Measurements from ENCODE around the gene ADGRE3. TPM values are rescaled to one million over a fixed set of nuclear protein-coding genes. Genes with fewer than 3 reads are reported as not detected.

The ADGRE3 gene
- under 1 TPM in 1 of 4 donors, not detected in 3; 0.50 TPM for total RNA-seq

- no peaks in the 10 kb centered on the region for H3K4me1 ChIP-seq
- no peaks in the 10 kb centered on the region for H3K36me3 ChIP-seq
- 62% methylated on average over 6 of the region's 6 CpGs for WGBS
- TF ChIP-seq POLR2A (IDR thresholded peaks at IDR 0.05; ENCODE audit: low read depth) (no peak), CTCF (IDR thresholded peaks at IDR 0.05) (no peak), POLR2AphosphoS5 (IDR thresholded peaks at IDR 0.05) (no peak), EP300 (IDR thresholded peaks at IDR 0.05) (no peak)
- no peak for DNase-seq (ENCODE audit: extremely low spot score)
- H3K27me3 ChIP-seq, result peaks cover 0 to 39% (median 2%) of the 10 kb centered on the region in 4 donors
- intact Hi-C loops (cut with DNase I), result no loop called here
- H3K4me3 ChIP-seq, result no peak within 1 kb of the TSS
- H3K9me3 ChIP-seq, result peaks cover 0 to 9% (median 3%) of the 10 kb centered on the region in 4 donors
- H3K27ac ChIP-seq (replicated peaks in 1 of 4), result no peak within 1 kb of the TSS
Observed at GRCh38 chr19:14674764-14675163, at the start of gene ADGRE3. Gene ADGRE3, minus strand, starts transcription at chr19:14674844. Its CDS starts 74 bp downstream, at chr19:14674770.

GRCh38 chr19:14722127-14722526, 47.5 kb upstream of the ADGRE3 start:
- Histone ChIP-seq H3K4me3 (no peak overlapping the region), H3K36me3 (peaks cover 44 to 78% (median 62%) of the 10 kb centered on the region in 4 donors), H3K9me3 (peaks cover 14 to 100% (median 97%) of the 10 kb centered on the region in 4 donors), H3K27me3 (no peaks in the 10 kb centered on the region), H3K4me1 (no peaks in the 10 kb centered on the region), H3K27ac (replicated peaks in 1 of 4) (no peak overlapping the region)
- intact Hi-C loops (cut with DNase I), result no loop called here
- no peak for TF ChIP-seq CTCF (IDR thresholded peaks at IDR 0.05)
- TF ChIP-seq POLR2A (IDR thresholded peaks at IDR 0.05; ENCODE audit: low read depth), result no peak
- TF ChIP-seq EP300 (IDR thresholded peaks at IDR 0.05), result no peak
- DNase-seq (ENCODE audit: extremely low spot score), result no peak
- WGBS, result 76% methylated on average over 2 of the region's 2 CpGs

GRCh38 chr19:14719162-14719561, 44.5 kb upstream of the ADGRE3 start:
- H3K27ac ChIP-seq (replicated peaks in 1 of 4), result no peak overlapping the region
- no peak overlapping the region for H3K4me3 ChIP-seq
- no peaks in the 10 kb centered on the region for H3K4me1 ChIP-seq
- H3K9me3 ChIP-seq, result peaks cover 14 to 100% (median 99%) of the 10 kb centered on the region in 4 donors
- TF ChIP-seq CTCF (IDR thresholded peaks at IDR 0.05) (no peak), EP300 (IDR thresholded peaks at IDR 0.05) (no peak), POLR2AphosphoS5 (IDR thresholded peaks at IDR 0.05) (no peak), POLR2A (IDR thresholded peaks at IDR 0.05; ENCODE audit: low read depth) (no peak)
- WGBS, result 100% methylated on average over 3 of the region's 3 CpGs
- H3K36me3 ChIP-seq, result peaks cover 74 to 100% (median 90%) of the 10 kb centered on the region in 4 donors
- no peaks in the 10 kb centered on the region for H3K27me3 ChIP-seq
- intact Hi-C loops (cut with DNase I), result no loop called here
- no peak for DNase-seq (ENCODE audit: extremely low spot score)

GRCh38 chr19:14718522-14719116, 44.0 kb upstream of the ADGRE3 start:
- Histone ChIP-seq H3K4me3 (no peak overlapping the region), H3K27me3 (no peaks in the 10 kb centered on the region), H3K4me1 (no peaks in the 10 kb centered on the region), H3K36me3 (peaks cover 79 to 100% (median 90%) of the 10 kb centered on the region in 4 donors), H3K27ac (replicated peaks in 1 of 4) (no peak overlapping the region), H3K9me3 (peaks cover 14 to 100% (median 97%) of the 10 kb centered on the region in 4 donors)
- WGBS, result 93% methylated on average over 18 of the region's 18 CpGs
- no peak for DNase-seq (ENCODE audit: extremely low spot score)
- intact Hi-C loops (cut with DNase I), result no loop called here
- TF ChIP-seq POLR2A (IDR thresholded peaks at IDR 0.05; ENCODE audit: low read depth) (no peak), CTCF (IDR thresholded peaks at IDR 0.05) (no peak), POLR2AphosphoS5 (IDR thresholded peaks at IDR 0.05) (no peak), EP300 (IDR thresholded peaks at IDR 0.05) (no peak)

- intact Hi-C loops (cut with DNase I), result no loop called here
- Histone ChIP-seq H3K9me3 (peaks cover 11 to 96% (median 86%) of the 10 kb centered on the region in 4 donors), H3K4me3 (no peak overlapping the region), H3K36me3 (peaks cover 93 to 100% (median 97%) of the 10 kb centered on the region in 4 donors), H3K4me1 (no peaks in the 10 kb centered on the region), H3K27me3 (no peaks in the 10 kb centered on the region), H3K27ac (replicated peaks in 1 of 4) (no peak overlapping the region)
- DNase-seq (ENCODE audit: extremely low spot score), result no peak
- 100% methylated on average over 4 of the region's 4 CpGs for WGBS
- no peak for TF ChIP-seq POLR2A (IDR thresholded peaks at IDR 0.05; ENCODE audit: low read depth)
- TF ChIP-seq EP300 (IDR thresholded peaks at IDR 0.05), result no peak
- TF ChIP-seq CTCF (IDR thresholded peaks at IDR 0.05), result no peak
- no peak for TF ChIP-seq POLR2AphosphoS5 (IDR thresholded peaks at IDR 0.05)
Observed at GRCh38 chr19:14715841-14716240, 41.2 kb upstream of the ADGRE3 start.
